SK-N-MC (cell line): ENCODE data around the gene CTBP2.
"Not testable (repeated sequence)": the region's sequence is repeated elsewhere in the genome, so short reads cannot be mapped to it uniquely, and the experiment has no call there.

Experiments used
- DNase-seq: peaks from one replicate; pipeline ENCODE4 v3.0.0-alpha.2; 2011; ENCODE audit warnings: low read depth, low spot score
- H3K27ac ChIP-seq: fragments of 200-600 bp; sonication (generic); 2 replicates; pipeline ENCODE4 v1.5.1; 2016; ENCODE audit warnings: mixed run types
- H3K36me3 ChIP-seq: fragments of 200-600 bp; sonication (generic); 2 replicates; pipeline ENCODE4 v1.6.1; 2017; ENCODE audit warnings: antibody characterized with exemption, low read length, mixed read lengths; ENCODE audit not compliant: insufficient read depth
- H3K4me3 ChIP-seq: fragments of 200-600 bp; sonication (generic); 2 replicates; pipeline ENCODE4 v1.5.1; 2016
- H3K9ac ChIP-seq: fragments of 200-600 bp; sonication (generic); 2 replicates; pipeline ENCODE4 v1.8.0; 2017; ENCODE audit warnings: mixed run types, mixed read lengths; ENCODE audit not compliant: insufficient read length
- H3K9me3 ChIP-seq: fragments of 200-600 bp; sonication (generic); 2 replicates; pipeline ENCODE4 v1.6.1; 2017; ENCODE audit warnings: low read depth, mild to moderate bottlenecking, antibody characterized with exemption, low read length, moderate library complexity, mixed read lengths
- EZH2 ChIP-seq: fragments of 200-600 bp; sonication (generic); IDR thresholded peaks from one replicate; pipeline ENCODE4 v1.6.1; 2017; ENCODE audit warnings: antibody characterized with exemption
- FOXP2 ChIP-seq: optimal IDR thresholded peaks from 2 replicates; pipeline ENCODE3; 2011; ENCODE audit warnings: mild to moderate bottlenecking, moderate library complexity; ENCODE audit not compliant: insufficient read depth; ENCODE audit errors: extremely low read length, control extremely low read depth
- POLR2AphosphoS5 ChIP-seq: IDR thresholded peaks from 2 replicates; pipeline ENCODE4 v1.6.1; 2012; ENCODE audit warnings: mild to moderate bottlenecking, low read depth, low read length, borderline replicate concordance

CTBP2 gene

DNA sequence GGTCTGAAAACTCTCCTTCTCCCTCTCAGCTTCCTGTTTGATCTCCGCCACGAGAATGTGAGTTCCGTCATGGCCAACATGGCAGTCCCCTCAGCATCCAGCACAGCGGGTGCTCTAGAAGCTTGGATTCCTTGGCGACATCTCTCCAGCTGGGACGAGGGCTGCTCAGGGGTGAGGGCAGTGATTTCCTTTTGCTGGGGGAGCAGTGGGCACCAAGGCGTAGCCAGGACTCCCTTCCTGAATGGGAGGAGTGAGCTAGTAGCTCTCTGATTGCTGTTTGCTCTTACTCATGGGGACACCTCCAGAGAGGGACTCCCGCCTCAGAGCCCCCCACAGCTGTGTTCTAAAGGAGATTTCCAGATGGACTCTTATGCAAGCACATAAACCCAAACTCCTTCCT lies 28.8 kb upstream of the CTBP2 start:
- Histone ChIP-seq H3K4me3 (no peak overlapping the region), H3K9me3 (no peaks in the 10 kb centered on the region), H3K36me3 (no peaks in the 10 kb centered on the region), H3K27ac (no peak overlapping the region), H3K9ac (no peak overlapping the region)
- no peak for DNase-seq
- no peak for TF ChIP-seq FOXP2
- no peak for TF ChIP-seq POLR2AphosphoS5

DNA sequence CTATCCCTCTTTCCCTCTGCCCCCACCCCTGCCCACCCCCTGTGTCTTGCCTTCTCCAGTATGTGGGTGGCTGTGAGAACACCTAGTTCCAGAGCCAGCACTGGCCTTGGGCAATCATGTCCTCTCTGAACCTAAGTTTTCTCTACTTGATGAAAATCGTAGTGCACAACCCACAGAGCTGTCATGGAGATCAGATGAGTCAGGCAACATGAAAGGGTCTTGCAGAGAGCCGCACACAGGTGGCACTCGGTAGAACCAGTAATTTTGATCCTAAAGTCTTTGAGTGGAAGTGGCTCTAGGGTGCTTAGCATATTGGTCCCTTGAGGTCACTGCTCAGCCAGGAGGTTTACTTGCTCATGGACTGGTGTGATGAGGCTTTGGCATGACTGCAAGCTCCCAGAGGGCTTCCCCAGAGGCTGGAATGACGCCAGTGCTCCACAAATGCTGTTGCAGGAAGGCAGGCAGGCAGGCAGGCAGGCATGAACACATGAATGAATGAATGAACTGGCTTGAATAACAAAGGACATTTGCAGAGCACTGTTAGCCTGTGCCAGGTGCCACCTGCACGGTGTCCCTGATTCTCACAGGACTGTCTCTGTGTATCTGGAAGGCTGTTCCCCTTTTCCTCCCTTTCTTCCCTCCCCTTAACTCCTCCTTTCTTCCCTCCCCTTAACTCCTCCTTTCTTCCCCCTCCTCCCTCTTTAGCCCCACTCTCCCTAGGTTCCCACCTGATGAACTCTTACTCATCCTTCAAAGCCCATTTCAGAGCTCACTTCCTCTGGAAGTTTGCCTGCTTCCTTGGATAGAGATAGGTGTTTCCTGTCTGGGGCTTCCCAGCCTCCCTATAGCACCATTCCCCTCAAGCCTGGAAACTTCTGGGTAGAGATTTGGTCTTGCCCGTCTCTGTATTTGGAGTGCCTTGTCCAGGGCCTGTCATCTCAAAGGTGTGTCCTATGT lies 27.2 kb upstream of the CTBP2 start:
- H3K27ac ChIP-seq: no peak overlapping the region
- no peak overlapping the region for H3K9ac ChIP-seq
- TF ChIP-seq EZH2 (no peak), POLR2AphosphoS5 (no peak), FOXP2 (no peak)
- no peak for DNase-seq
- H3K9me3 ChIP-seq: no peaks in the 10 kb centered on the region
- H3K4me3 ChIP-seq: no peak overlapping the region
- no peaks in the 10 kb centered on the region for H3K36me3 ChIP-seq

DNA sequence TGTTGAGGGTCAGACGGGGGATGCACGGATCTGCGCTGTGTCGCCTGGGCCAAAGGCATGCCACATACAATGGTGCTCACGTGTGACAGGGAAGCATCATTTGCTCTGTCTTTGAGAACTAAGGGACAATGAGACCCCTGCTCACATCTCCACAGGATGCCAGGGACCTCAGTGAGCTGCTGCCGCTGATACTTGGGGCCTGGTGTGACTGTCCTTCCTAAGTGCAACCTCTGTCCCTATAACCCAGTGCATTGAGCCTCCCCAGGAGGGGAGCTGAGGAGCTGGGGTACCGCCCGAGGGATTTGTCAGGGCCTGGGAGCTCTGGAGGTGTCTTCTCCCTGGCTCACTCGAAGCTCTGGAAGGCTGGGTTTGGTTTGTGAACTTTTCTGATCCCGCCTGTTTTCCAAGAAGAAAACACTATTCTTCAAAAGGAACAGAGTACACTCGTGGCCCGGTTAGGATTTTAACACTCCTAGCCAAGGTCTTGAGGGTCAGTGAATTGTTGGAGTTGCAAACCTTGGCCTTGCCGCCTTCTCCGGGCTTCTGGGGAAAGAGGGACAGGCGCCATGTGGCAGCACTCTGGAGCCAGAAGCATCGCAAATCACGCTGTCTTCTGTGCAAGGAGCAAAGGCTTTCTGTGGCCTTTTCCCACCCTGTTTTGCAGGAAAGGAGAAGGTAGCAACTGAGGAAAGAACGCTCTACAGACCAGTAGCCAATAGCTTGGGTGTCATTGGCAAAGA lies 26.2 kb upstream of the CTBP2 start:
- no peak for DNase-seq
- Histone ChIP-seq H3K4me3 (no peak overlapping the region), H3K27ac (no peak overlapping the region), H3K9me3 (no peaks in the 10 kb centered on the region), H3K36me3 (no peaks in the 10 kb centered on the region), H3K9ac (no peak overlapping the region)
- no peak for TF ChIP-seq POLR2AphosphoS5
- TF ChIP-seq EZH2: no peak
- no peak for TF ChIP-seq FOXP2

DNA sequence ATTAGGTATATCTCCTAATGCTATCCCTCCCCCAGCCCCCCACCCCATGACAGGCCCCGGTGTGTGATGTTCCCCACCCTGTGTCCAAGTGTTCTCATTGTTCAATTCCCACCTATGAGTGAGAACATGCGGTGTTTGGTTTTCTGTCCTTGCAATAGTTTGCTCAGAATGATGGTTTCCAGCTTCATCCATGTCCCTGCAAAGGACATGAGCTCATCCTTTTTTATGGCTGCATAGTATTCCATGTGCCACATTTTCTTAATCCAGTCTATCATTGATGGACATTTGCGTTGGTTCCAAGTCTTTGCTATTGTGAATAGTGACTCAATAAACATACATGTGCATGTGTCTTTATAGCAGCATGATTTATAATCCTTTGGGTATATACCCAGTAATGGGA lies 18.7 kb upstream of the CTBP2 start:
- DNase-seq, H3K4me3 ChIP-seq, H3K36me3 ChIP-seq, H3K27ac ChIP-seq, H3K9me3 ChIP-seq, H3K9ac ChIP-seq: not testable (repeated sequence)

DNA sequence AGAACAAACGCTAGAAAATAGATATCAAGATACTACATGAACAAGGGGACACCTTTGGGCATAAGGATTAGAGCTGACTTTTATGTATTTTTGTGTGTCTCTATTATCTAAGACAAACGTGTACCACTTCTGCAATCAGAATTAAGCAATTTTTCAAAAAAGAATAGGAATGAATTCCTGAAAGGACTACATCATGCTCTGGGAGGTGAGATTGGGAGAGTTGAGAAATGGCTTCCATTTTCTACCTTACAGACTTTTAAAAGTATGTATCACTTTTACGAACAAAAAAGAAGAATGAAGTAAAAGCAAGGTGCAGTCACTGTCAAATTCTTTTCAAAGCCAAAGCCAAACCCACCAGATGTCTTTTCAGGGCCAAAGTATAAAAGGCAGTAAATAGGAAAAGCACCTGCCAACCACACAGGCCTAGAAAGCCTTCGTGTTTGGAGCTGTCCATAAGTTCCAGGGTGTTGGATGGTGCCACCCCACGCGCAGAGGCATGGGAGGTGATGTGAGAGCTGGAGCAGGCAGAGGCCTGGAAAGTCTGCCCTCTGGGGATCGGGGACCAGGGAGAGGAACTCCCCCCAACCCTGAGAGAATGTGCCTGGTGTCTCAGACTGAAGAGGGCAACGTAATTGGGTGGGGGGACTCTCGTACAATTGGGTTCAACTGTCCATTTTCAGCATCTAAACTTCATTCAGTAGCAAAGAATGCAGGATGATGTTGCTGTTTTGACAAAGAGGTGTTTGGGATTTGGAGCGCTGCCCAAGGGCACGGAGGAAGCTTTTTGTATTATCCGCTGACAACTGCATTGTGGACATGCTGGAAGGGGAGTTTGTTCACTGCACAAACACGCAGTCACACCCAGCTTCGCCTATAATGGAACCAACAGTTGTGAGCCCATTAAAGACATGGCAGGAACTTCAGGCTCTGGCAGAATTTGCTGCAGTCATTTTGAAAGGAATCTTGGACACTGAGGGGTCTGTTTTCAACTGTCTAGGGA lies 17.6 kb upstream of the CTBP2 start:
- no peak overlapping the region for H3K9ac ChIP-seq
- H3K27ac ChIP-seq: no peak overlapping the region
- H3K4me3 ChIP-seq: no peak overlapping the region
- TF ChIP-seq FOXP2 (no peak), POLR2AphosphoS5 (no peak), EZH2 (no peak)
- no peaks in the 10 kb centered on the region for H3K36me3 ChIP-seq
- DNase-seq: no peak
- H3K9me3 ChIP-seq: no peaks in the 10 kb centered on the region

DNA sequence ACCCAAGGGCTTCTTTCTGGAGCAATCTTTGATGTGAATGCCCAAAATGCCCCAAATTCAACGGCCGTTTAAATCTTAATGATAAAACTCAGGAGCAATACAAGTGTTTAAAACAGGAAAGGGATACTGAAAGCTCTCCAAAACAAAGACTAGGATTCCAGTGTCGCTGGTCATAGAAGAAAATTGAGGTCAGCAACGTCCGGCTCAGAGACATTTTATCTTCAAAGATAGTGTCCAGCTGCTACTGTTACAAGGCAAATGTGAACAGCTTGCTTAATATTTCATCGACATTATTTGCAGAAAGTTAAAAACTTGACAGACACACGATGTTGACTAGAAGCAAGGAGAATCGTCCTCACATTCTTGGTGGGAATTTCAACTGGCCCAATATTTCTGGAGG lies 15.4 kb upstream of the CTBP2 start:
- no peak overlapping the region for H3K9ac ChIP-seq
- H3K9me3 ChIP-seq: no peaks in the 10 kb centered on the region
- no peaks in the 10 kb centered on the region for H3K36me3 ChIP-seq
- no peak for DNase-seq
- no peak for TF ChIP-seq EZH2
- no peak for TF ChIP-seq POLR2AphosphoS5
- TF ChIP-seq FOXP2: no peak
- no peak overlapping the region for H3K4me3 ChIP-seq
- no peak overlapping the region for H3K27ac ChIP-seq

DNA sequence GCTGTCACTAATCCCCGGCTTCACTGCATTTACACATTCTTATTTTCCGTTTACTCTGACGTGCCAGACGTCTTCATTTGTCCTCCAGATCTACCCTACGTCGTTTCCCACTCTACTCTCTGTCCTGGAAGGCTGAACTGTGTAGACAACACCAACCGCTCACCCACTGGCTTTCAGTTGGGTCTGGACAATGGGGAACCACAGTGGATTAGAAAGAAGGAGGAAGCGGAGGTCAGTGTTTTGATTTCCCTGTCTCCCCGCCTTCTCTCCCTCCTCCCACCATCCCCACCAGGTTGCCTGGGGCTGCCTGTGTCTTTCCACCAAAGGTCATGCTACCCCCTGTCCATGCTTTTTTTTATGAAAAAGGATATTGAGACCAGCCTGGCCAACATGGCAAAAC lies 14.0 kb upstream of the CTBP2 start:
- Histone ChIP-seq H3K36me3 (no peaks in the 10 kb centered on the region), H3K9me3 (no peaks in the 10 kb centered on the region)
- TF ChIP-seq POLR2AphosphoS5: no peak
- no peak for TF ChIP-seq EZH2

DNA sequence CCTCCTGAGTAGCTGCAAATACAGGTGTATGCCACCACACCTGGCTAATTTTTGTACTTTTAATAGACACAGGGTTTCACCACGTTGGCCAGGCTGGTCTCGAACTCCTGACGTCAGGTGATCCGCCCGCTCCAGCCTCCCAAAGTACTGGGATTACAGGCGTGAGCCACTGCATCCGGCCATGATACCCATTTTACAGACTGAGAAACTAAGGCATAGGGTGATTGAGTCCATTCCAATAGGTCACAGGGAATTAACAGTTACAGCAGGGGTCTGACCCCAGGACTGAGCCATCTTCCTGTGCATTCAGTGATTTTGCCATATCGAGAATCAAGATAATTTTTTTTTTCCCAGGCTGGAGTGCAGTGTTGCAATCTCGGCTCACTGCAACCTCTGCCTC lies 12.3 kb upstream of the CTBP2 start:
- Histone ChIP-seq H3K9ac (no peak overlapping the region), H3K27ac (no peak overlapping the region), H3K9me3 (no peaks in the 10 kb centered on the region), H3K4me3 (no peak overlapping the region), H3K36me3 (no peaks in the 10 kb centered on the region)
- no peak for TF ChIP-seq POLR2AphosphoS5
- no peak for TF ChIP-seq EZH2
- TF ChIP-seq FOXP2: no peak
- DNase-seq: no peak

More for the DNA sequence above, 14.0 kb upstream of the CTBP2 start:
- no peak for DNase-seq
- Histone ChIP-seq H3K9ac (no peak overlapping the region), H3K27ac (no peak overlapping the region), H3K4me3 (no peak overlapping the region)
